GM19455 (cell line): ENCODE results near the gene TSPAN14.
"Not testable (repeated sequence)": the region's sequence is repeated elsewhere in the genome, so short reads cannot be mapped to it uniquely, and the experiment has no call there.

Experiments used
- ATAC-seq: cut with Tn5 transposase; IDR thresholded peaks from one replicate; pipeline ENCODE4 v1.9.1; 2021; ENCODE audit not compliant: unreplicated experiment

Gene TSPAN14

DNA sequence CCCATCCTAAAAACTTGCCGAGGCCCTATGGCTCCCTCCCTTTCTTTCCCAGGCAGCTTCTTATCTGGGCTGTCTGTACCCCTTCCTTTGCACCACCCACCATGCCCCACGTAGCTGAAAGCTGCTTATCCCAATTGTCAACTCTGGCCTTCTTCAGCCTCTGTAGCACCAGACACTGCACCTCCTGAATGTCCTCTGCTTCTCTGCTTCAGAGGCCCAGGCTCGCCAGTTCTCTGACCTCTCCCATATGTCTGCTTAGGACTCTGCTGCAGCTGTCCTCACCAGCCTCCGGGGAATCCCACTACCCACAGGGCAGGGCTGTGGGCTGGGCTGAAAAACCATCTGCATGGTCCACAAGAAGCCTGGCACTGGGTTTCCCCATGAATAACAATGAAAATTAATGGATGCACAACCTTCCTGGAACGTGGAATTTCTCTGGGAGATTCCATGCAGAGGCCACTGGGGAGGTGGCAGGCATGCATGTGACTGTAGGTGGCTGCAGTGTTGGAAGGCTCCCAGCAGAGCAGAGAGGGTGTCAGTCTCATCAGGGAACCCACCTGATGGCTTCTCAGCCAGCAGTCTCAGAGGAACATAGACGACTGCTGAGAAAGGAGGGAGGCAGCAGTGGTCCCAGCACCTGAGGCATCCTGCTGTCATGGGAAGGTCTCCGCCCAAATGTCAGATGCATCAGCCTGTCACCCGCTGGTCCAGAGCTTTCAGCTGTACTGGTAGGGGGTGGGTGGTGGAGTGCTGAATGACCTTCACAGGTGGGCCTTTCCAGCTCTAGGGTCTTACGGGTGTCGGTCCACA is 66.8 kb downstream of the TSPAN14 start:
- no peak for ATAC-seq

GRCh38 chr10:80522756-80523363 is 68.8 kb downstream of the TSPAN14 start:
- ATAC-seq: no peak

- no peak for ATAC-seq
Observed at GRCh38 chr10:80523773-80524172, 69.7 kb downstream of the TSPAN14 start.

GRCh38 chr10:80524190-80524909 is 70.2 kb downstream of the TSPAN14 start:
- ATAC-seq: no peak

- ATAC-seq: no peak
Observed at GRCh38 chr10:80526218-80526617, 72.1 kb downstream of the TSPAN14 start.

DNA sequence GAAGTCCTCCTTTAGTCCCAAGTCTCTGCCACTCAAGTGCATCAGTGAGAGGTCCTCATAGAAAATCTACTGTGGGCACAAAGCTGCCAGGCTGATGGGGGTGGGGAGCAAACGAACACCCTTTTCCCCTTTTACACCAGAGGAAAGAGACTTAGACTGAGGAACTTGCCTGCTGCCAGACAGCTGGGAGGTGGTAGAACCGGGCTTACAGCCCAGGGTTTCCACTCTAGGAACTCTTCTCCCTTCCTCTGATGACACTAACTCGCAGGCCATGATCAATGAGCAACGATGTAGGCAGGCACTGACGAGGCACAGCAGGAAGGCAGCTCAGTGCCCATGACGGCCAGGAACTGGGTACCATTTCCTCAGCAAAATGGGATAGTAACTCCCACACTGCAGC is 72.6 kb downstream of the TSPAN14 start:
- ATAC-seq: no peak

DNA sequence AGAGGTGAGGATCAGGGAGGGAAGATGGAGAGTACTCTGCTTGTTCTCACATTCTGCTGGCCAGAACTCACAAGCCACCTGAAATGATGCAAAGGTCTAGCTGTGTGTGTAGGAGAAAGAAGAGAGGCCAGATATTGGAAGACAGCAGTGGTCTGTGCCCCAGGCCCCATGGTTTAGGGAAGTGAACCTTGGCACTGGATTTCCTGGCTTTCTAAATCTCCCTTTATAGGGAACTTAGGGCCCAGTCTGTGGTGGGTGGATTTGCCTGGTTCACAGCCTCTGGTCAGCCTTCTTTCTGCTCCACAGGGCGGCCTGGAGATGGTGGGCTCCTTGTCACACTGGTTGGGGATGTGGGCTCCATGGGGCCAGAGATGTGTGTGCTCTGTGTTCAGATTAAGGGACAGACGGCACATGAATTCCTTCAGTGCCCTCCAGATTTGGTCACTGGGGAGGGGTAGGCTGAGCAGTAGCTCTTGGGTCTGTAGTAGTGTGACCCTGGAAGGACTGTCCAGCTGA is 74.1 kb downstream of the TSPAN14 start:
- no peak for ATAC-seq

- no peak for ATAC-seq
Observed at GRCh38 chr10:80528901-80529300, 74.8 kb downstream of the TSPAN14 start.

- ATAC-seq: no peak
Observed at GRCh38 chr10:80529604-80530003, 75.5 kb downstream of the TSPAN14 start.

DNA sequence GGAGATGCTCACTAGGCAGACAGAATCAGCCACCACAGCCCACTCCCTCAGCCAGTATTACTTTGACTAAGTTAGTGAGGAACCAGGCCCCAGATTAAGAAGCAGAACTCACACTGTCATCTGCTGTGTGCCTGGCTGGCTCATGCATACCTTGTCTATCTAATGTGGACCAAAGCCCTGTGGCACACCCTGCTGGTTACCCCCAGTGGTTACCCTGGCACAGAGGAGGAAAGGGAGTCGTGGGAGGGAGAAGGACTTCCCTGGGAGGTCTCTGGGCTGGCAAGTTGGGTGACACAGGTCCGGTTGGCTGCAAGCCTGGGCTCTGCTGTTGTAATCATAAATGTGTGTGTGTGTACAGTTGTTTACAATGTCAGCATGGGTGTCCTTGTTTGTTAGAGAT is 76.1 kb downstream of the TSPAN14 start:
- no peak for ATAC-seq

- ATAC-seq: no peak
Observed at GRCh38 chr10:80530816-80531215, 76.7 kb downstream of the TSPAN14 start.

DNA sequence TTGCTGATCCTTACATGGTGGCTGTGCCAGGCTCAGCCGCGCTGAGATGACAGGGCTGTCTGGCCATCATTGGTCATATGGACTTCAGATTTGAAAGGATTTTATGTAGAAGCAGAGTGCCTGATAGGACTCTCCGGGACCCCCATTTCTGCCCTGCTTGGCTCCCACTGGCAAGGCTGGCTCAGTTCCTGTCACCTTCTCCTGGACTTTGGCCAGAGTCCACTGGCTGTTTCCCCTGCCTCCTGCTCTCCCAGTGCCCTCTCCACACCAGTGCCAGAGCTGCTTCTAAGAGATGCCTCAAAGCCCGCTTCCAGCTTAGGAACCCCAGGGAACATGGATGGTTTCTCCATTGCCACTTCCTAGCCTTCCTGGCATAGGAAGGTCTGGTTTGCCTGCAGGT is 78.5 kb downstream of the TSPAN14 start:
- no peak for ATAC-seq

GRCh38 chr10:80534059-80534458 is 79.9 kb downstream of the TSPAN14 start:
- not testable (repeated sequence) for ATAC-seq

- not testable (repeated sequence) for ATAC-seq
Observed at GRCh38 chr10:80534646-80535045, 80.5 kb downstream of the TSPAN14 start.

- no peak for ATAC-seq
Observed at GRCh38 chr10:80535671-80536360, 81.7 kb downstream of the TSPAN14 start.

GRCh38 chr10:80536361-80536835 is 82.3 kb downstream of the TSPAN14 start:
- ATAC-seq: no peak

- no peak for ATAC-seq
Observed at GRCh38 chr10:80537086-80537735, 83.1 kb downstream of the TSPAN14 start.

DNA sequence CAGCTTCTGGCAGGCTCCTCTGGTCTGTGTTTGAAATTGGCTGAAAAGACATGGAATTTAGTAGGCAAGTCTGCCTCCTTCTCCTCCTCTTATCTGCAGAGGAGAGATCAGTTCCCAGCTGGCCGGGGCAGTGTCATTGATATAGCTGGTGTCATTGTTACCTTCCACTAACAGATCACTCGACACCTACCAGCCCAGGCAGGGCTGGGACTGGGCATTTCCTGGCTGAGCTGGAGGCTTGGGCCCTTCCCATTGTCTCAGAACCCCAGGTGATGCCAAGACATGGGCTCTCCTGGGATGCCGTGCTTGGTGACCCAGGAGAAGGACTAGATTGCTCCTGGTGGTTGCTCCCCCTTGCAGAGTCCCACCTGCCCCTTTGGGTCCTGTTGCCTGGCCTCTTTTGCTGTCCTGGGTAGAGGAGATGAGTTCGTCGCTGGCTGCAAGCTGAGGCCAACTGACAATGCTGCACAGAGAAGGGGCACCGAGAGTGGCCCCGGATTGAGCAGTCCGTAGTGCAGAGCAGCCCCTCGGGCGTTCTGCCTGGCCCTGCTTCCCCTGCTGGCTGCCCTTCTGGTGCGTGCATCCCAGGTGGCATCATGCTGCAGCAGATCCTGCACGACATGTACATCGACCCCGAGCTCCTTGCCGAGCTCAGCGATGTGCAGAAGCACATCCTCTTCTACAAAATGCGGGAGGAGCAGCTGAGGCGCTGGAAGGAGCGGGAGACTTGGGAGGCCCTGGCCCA is 83.8 kb downstream of the TSPAN14 start, which contains the start of gene SH2D4B:
SH2D4B (plus strand) TSS at position 167 of the 745 bp plus-strand sequence; CDS start at position 597, 430 bp downstream.
- no peak for ATAC-seq

- no peak for ATAC-seq
Observed at GRCh38 chr10:80538481-80539185, 84.5 kb downstream of the TSPAN14 start.
